HEK293 (cell line): ENCODE measurements around the gene ZDHHC11.

Source experiments
- CTCF ChIP-seq: fragments of 450-650 bp; formaldehyde crosslinking; IDR thresholded peaks from 2 replicates; pipeline ENCODE4 v1.5.1; 2016; ENCODE audit warnings: missing biosample characterization, missing genetic modification characterization
- KLF8 ChIP-seq: fragments of 450-650 bp; formaldehyde crosslinking; IDR thresholded peaks from 2 replicates; pipeline ENCODE4 v1.5.1; 2016; ENCODE audit warnings: missing biosample characterization, missing genetic modification characterization
- MZF1 ChIP-seq: fragments of 450-650 bp; formaldehyde crosslinking; IDR thresholded peaks from 2 replicates; pipeline ENCODE4 v1.5.1; 2017; ENCODE audit warnings: missing biosample characterization, missing genetic modification characterization, borderline replicate concordance
- REST ChIP-seq: fragments of 450-650 bp; formaldehyde crosslinking; IDR thresholded peaks from 2 replicates; pipeline ENCODE4 v1.5.1; 2016; ENCODE audit warnings: missing biosample characterization, missing genetic modification characterization
- ZFP3 ChIP-seq: fragments of 450-650 bp; formaldehyde crosslinking; IDR thresholded peaks from 2 replicates; pipeline ENCODE4 v1.5.1; 2016; ENCODE audit warnings: low read depth, missing biosample characterization, missing genetic modification characterization
- ZNF248 ChIP-seq: fragments of 450-650 bp; formaldehyde crosslinking; IDR thresholded peaks from 2 replicates; pipeline ENCODE4 v1.5.1; 2017; ENCODE audit warnings: missing biosample characterization, missing genetic modification characterization

- no peak for TF ChIP-seq ZNF248 (tag by site-specific recombination)
- TF ChIP-seq KLF8 (tag by site-specific recombination), result no peak
- TF ChIP-seq REST (tag by site-specific recombination), result no peak
- TF ChIP-seq MZF1 (tag by site-specific recombination), result no peak
- no peak for TF ChIP-seq ZFP3 (tag by site-specific recombination)
- TF ChIP-seq CTCF (tag by site-specific recombination), result no peak
Measured at GRCh38 chr5:761854-762710, 88.7 kb downstream of the ZDHHC11 start.
